ENCODE measurements around the gene AQP2. TPM values are rescaled to one million over a fixed set of nuclear protein-coding genes. Genes with fewer than 3 reads are reported as not detected.

The AQP2 gene
- not detected for total RNA-seq
- polyA plus RNA-seq, result not detected

GRCh38 chr12:49950273-49951251 is at the start of gene AQP2:
AQP2 (plus strand) TSS chr12:49950737; CDS start chr12:49950831, 94 bp downstream.
- Histone ChIP-seq H3K4me1 (ENCODE audit: control insufficient read depth in 4 of 4, insufficient read depth in 4 of 4, low read length in 3 of 4) (peaks cover 0 to 6% (median 4%) of the 10 kb centered on the region in 4 donors), H3K36me3 (ENCODE audit: control insufficient read depth in 4 of 4, insufficient read depth in 3 of 4, low read depth in 1 of 4, low read length in 3 of 4) (no peaks in the 10 kb centered on the region), H3K27ac (ENCODE audit: low read depth in 1 of 2, low read length in 2 of 2) (no peak within 1 kb of the TSS), H3K9ac (ENCODE audit: low read depth in 1 of 2, low read length in 2 of 2) (no peak within 1 kb of the TSS), H3K27me3 (ENCODE audit: control insufficient read depth in 4 of 4, insufficient read depth in 4 of 4, low read length in 3 of 4) (peaks cover 0 to 2% (median 0%) of the 10 kb centered on the region in 4 donors), H3K9me3 (ENCODE audit: control insufficient read depth in 4 of 4, low read length in 3 of 4) (no peaks in the 10 kb centered on the region), H3K4me3 (ENCODE audit: low read depth in 1 of 3, low read length in 3 of 3) (no peak within 1 kb of the TSS)
- WGBS, result 91% methylated on average over 32 of the region's 32 CpGs
- no peak for DNase-seq (ENCODE audit: low spot score)
- TF ChIP-seq RXRA (IDR thresholded peaks at IDR 0.05) (no peak), ZBTB33 (IDR thresholded peaks at IDR 0.05) (no peak), EGR1 (IDR thresholded peaks at IDR 0.05; ENCODE audit: low read depth in 2 of 2) (no peak), YY1 (IDR thresholded peaks at IDR 0.05) (no peak), CTCF (IDR thresholded peaks at IDR 0.05; ENCODE audit: low read depth, low read length, missing input control) (no peak), ATF3 (IDR thresholded peaks at IDR 0.05) (no peak), GABPA (IDR thresholded peaks at IDR 0.05 in 1 of 2, conservative IDR thresholded peaks at IDR 0.05 in 1 of 2) (no peak), HNF4A (conservative IDR thresholded peaks at IDR 0.05) (no peak), MAX (IDR thresholded peaks at IDR 0.05) (no peak), NR2F2 (IDR thresholded peaks at IDR 0.05) (no peak), SP1 (IDR thresholded peaks at IDR 0.05) (no peak), HNF4G (IDR thresholded peaks at IDR 0.05) (no peak), FOXA1 (IDR thresholded peaks at IDR 0.05) (no peak), FOXA2 (IDR thresholded peaks at IDR 0.05) (no peak), REST (IDR thresholded peaks at IDR 0.05) (no peak), RAD21 (IDR thresholded peaks at IDR 0.05) (no peak), TAF1 (conservative IDR thresholded peaks at IDR 0.05) (no peak), JUND (IDR thresholded peaks at IDR 0.05) (no peak)

Data from liver (tissue), 9 donors.